Measurements from ENCODE around the gene COL6A2. TPM values are rescaled to one million over a fixed set of nuclear protein-coding genes. Genes with fewer than 3 reads are reported as not detected.

The COL6A2 gene
- polyA plus RNA-seq, 3 donors: 0.01 TPM; not detected in 2

GRCh38 chr21:46115441-46116188 is 17.7 kb downstream of the COL6A2 start:
- peaks cover 0 to 3% (median 2%) of the 10 kb centered on the region in 3 donors for H3K27me3 Mint-ChIP-seq (ENCODE audit: low read depth in 3 of 3)
- H3K36me3 Mint-ChIP-seq: no peaks in the 10 kb centered on the region
- TF ChIP-seq CTCF (IDR thresholded peaks at IDR 0.05): no peak
- no peaks in the 10 kb centered on the region for H3K4me1 ChIP-seq (ENCODE audit: control insufficient read depth in 1 of 2, insufficient read depth in 2 of 2, low read length in 2 of 2)
- no peaks in the 10 kb centered on the region for H4K20me1 ChIP-seq (ENCODE audit: insufficient read depth, low read length)
- H3K27me3 ChIP-seq (ENCODE audit: control insufficient read depth in 2 of 2, insufficient read depth in 2 of 2, low read length in 2 of 2): no peaks in the 10 kb centered on the region
- DNase-seq: no peak
- H3K4me3 Mint-ChIP-seq: no peak overlapping the region
- H3K9me3 ChIP-seq (replicated peaks in 1 of 2; ENCODE audit: control insufficient read depth in 1 of 2, insufficient read depth in 1 of 2, low read length in 2 of 2): peaks cover 5 to 16% of the 10 kb centered on the region in 2 donors
- H3K9ac ChIP-seq (ENCODE audit: insufficient read depth, low read length, poor library complexity, severe bottlenecking): no peak overlapping the region
- H3K27ac Mint-ChIP-seq: no peak overlapping the region
- intact Hi-C loops (cut with micrococcal nuclease): no loop called here
- no peaks in the 10 kb centered on the region for H3K36me3 ChIP-seq (replicated peaks in 1 of 2; ENCODE audit: control insufficient read depth in 1 of 2, insufficient read depth in 2 of 2, low read length in 2 of 2)
- H3K4me2 ChIP-seq (replicated peaks; ENCODE audit: extremely low read depth, low read length, poor library complexity, severe bottlenecking): no peak overlapping the region
- no peaks in the 10 kb centered on the region for H3K79me2 ChIP-seq (ENCODE audit: insufficient read depth, low read length)
- no peaks in the 10 kb centered on the region for H3K4me1 Mint-ChIP-seq
- H3K9me3 Mint-ChIP-seq: peaks cover 0 to 20% (median 9%) of the 10 kb centered on the region in 7 donors
- no peak overlapping the region for H3K4me3 ChIP-seq (replicated peaks in 1 of 3; ENCODE audit: low read depth in 2 of 3, low read length in 3 of 3)
- no peak overlapping the region for H2AFZ ChIP-seq (ENCODE audit: insufficient read depth, low read depth, low read length, poor library complexity, severe bottlenecking)
- 96% methylated on average over 14 of the region's 17 CpGs for WGBS (ENCODE audit: insufficient coverage)
- no peak overlapping the region for H3K27ac ChIP-seq (ENCODE audit: low read depth in 1 of 2, low read length in 2 of 2)

- Histone ChIP-seq H3K27me3 (ENCODE audit: control insufficient read depth in 2 of 2, insufficient read depth in 2 of 2, low read length in 2 of 2) (no peaks in the 10 kb centered on the region), H3K4me2 (replicated peaks; ENCODE audit: extremely low read depth, low read length, poor library complexity, severe bottlenecking) (no peak overlapping the region), H3K36me3 (replicated peaks in 1 of 2; ENCODE audit: control insufficient read depth in 1 of 2, insufficient read depth in 2 of 2, low read length in 2 of 2) (no peaks in the 10 kb centered on the region), H2AFZ (ENCODE audit: insufficient read depth, low read depth, low read length, poor library complexity, severe bottlenecking) (no peak overlapping the region), H4K20me1 (ENCODE audit: insufficient read depth, low read length) (no peaks in the 10 kb centered on the region), H3K4me1 (ENCODE audit: control insufficient read depth in 1 of 2, insufficient read depth in 2 of 2, low read length in 2 of 2) (no peaks in the 10 kb centered on the region), H3K9ac (ENCODE audit: insufficient read depth, low read length, poor library complexity, severe bottlenecking) (no peak overlapping the region), H3K27ac (ENCODE audit: low read depth in 1 of 2, low read length in 2 of 2) (no peak overlapping the region), H3K4me3 (replicated peaks in 1 of 3; ENCODE audit: low read depth in 2 of 3, low read length in 3 of 3) (no peak overlapping the region), H3K9me3 (replicated peaks in 1 of 2; ENCODE audit: control insufficient read depth in 1 of 2, insufficient read depth in 1 of 2, low read length in 2 of 2) (peaks cover 5 to 16% of the 10 kb centered on the region in 2 donors), H3K79me2 (ENCODE audit: insufficient read depth, low read length) (no peaks in the 10 kb centered on the region)
- Mint-ChIP-seq H3K4me3 (no peak overlapping the region), H3K27ac (no peak overlapping the region), H3K27me3 (ENCODE audit: low read depth in 3 of 3) (peaks cover 0 to 3% (median 2%) of the 10 kb centered on the region in 3 donors), H3K9me3 (peaks cover 0 to 20% (median 9%) of the 10 kb centered on the region in 7 donors), H3K36me3 (no peaks in the 10 kb centered on the region), H3K4me1 (no peaks in the 10 kb centered on the region)
- DNase-seq: no peak
- no peak for TF ChIP-seq CTCF (IDR thresholded peaks at IDR 0.05)
- WGBS (ENCODE audit: insufficient coverage): 94% methylated on average over 12 of the region's 20 CpGs
- intact Hi-C loops (cut with micrococcal nuclease): no loop called here
Observed at GRCh38 chr21:46116189-46116775, 18.4 kb downstream of the COL6A2 start.

All from CD14-positive monocyte (primary cell).